GM12878 (cell line): ENCODE data around the gene SEC22C.

Experiments
- BMI1 ChIP-seq: fragments of 450-650 bp; IDR thresholded peaks from 2 replicates; pipeline ENCODE4 v1.6.1; 2016; ENCODE audit warnings: mild to moderate bottlenecking, moderate library complexity, borderline replicate concordance
- CHD2 ChIP-seq: IDR thresholded peaks from 2 replicates; pipeline ENCODE4 v1.6.1; 2011; ENCODE audit warnings: low read depth, low read length, improper control_type of control experiment, borderline replicate concordance
- EP300 ChIP-seq, 2 experiments: fragments of 150-350 bp in 1 of 2; IDR thresholded peaks; 2 replicates each; pipeline ENCODE4 v1.6.1; 2011 to 2012; ENCODE audit warnings: low read depth in 2 of 2, low read length in 2 of 2, borderline replicate concordance in 1 of 2, improper control_type of control experiment in 1 of 2, inconsistent platforms in 1 of 2; ENCODE audit not compliant: control insufficient read depth in 1 of 2
- FOXM1 ChIP-seq: IDR thresholded peaks from 2 replicates; pipeline ENCODE4 v1.6.1; 2012; ENCODE audit warnings: low read depth, mild to moderate bottlenecking, inconsistent platforms, low read length, moderate library complexity
- HSF1 ChIP-seq: fragments of 150-350 bp; IDR thresholded peaks from 2 replicates; pipeline ENCODE4 v1.6.1; 2014; ENCODE audit warnings: mild to moderate bottlenecking, low read depth, low read length
- JUND ChIP-seq: IDR thresholded peaks from 2 replicates; pipeline ENCODE4 v1.6.1; 2012; ENCODE audit warnings: low read depth, mild to moderate bottlenecking, low read length, improper control_type of control experiment, moderate library complexity
- POLR2AphosphoS5 ChIP-seq: IDR thresholded peaks from 2 replicates; pipeline ENCODE4 v1.6.1; 2011; ENCODE audit warnings: mild to moderate bottlenecking, low read length, inconsistent platforms
- SMAD5 ChIP-seq: IDR thresholded peaks from 2 replicates; pipeline ENCODE4 v1.6.1; 2016; ENCODE audit warnings: antibody characterized with exemption, low read depth
- ZNF274 ChIP-seq: IDR thresholded peaks from one replicate; pipeline ENCODE4 v1.8.0; 2011; ENCODE audit not compliant: insufficient read length, insufficient read depth
- TF ChIP-seq, protein P1 (sequence below): IDR thresholded peaks from 2 replicates; pipeline ENCODE4 v1.6.1; 2012; ENCODE audit warnings: low read length, inconsistent platforms
- TF ChIP-seq, protein P2 (sequence below), 3 experiments: IDR thresholded peaks in 2 of 3; conservative IDR thresholded peaks in 1 of 3; 2 replicates each; pipeline ENCODE4 v1.5.1; 2011; ENCODE audit warnings: low read depth in 3 of 3, low read length in 3 of 3, mild to moderate bottlenecking in 3 of 3, control low read depth in 2 of 3, moderate library complexity in 2 of 3, inconsistent platforms in 1 of 3, mixed read lengths in 1 of 3; ENCODE audit not compliant: control insufficient read depth in 2 of 3, insufficient read depth in 1 of 3; ENCODE audit errors: extremely low read depth in 1 of 3
- TF ChIP-seq, protein P3 (sequence below): fragments of 450-650 bp; IDR thresholded peaks from 2 replicates; pipeline ENCODE4 v1.6.1; 2017; ENCODE audit warnings: mild to moderate bottlenecking

- TF ChIP-seq, protein P1, sequence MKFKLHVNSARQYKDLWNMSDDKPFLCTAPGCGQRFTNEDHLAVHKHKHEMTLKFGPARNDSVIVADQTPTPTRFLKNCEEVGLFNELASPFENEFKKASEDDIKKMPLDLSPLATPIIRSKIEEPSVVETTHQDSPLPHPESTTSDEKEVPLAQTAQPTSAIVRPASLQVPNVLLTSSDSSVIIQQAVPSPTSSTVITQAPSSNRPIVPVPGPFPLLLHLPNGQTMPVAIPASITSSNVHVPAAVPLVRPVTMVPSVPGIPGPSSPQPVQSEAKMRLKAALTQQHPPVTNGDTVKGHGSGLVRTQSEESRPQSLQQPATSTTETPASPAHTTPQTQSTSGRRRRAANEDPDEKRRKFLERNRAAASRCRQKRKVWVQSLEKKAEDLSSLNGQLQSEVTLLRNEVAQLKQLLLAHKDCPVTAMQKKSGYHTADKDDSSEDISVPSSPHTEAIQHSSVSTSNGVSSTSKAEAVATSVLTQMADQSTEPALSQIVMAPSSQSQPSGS = no peak
- TF ChIP-seq, protein P2, sequence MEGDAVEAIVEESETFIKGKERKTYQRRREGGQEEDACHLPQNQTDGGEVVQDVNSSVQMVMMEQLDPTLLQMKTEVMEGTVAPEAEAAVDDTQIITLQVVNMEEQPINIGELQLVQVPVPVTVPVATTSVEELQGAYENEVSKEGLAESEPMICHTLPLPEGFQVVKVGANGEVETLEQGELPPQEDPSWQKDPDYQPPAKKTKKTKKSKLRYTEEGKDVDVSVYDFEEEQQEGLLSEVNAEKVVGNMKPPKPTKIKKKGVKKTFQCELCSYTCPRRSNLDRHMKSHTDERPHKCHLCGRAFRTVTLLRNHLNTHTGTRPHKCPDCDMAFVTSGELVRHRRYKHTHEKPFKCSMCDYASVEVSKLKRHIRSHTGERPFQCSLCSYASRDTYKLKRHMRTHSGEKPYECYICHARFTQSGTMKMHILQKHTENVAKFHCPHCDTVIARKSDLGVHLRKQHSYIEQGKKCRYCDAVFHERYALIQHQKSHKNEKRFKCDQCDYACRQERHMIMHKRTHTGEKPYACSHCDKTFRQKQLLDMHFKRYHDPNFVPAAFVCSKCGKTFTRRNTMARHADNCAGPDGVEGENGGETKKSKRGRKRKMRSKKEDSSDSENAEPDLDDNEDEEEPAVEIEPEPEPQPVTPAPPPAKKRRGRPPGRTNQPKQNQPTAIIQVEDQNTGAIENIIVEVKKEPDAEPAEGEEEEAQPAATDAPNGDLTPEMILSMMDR (IDR thresholded peaks at IDR 0.05 in 2 of 3, conservative IDR thresholded peaks at IDR 0.05 in 1 of 3; ENCODE audit: control insufficient read depth in 2 of 3, extremely low read depth in 1 of 3, insufficient read depth in 1 of 3, low read depth in 3 of 3, low read length in 3 of 3) = peak; percentile 65 to 88 (median 79)
- TF ChIP-seq JUND (no peak), BMI1 (no peak), ZNF274 (no peak), EP300 (IDR thresholded peaks at IDR 0.05; ENCODE audit: borderline replicate concordance in 1 of 2, control insufficient read depth in 1 of 2, low read depth in 2 of 2, low read length in 2 of 2) (no peak), POLR2AphosphoS5 (no peak), SMAD5 (no peak), CHD2 (no peak), FOXM1 (no peak), HSF1 (no peak)
- TF ChIP-seq, protein P3, sequence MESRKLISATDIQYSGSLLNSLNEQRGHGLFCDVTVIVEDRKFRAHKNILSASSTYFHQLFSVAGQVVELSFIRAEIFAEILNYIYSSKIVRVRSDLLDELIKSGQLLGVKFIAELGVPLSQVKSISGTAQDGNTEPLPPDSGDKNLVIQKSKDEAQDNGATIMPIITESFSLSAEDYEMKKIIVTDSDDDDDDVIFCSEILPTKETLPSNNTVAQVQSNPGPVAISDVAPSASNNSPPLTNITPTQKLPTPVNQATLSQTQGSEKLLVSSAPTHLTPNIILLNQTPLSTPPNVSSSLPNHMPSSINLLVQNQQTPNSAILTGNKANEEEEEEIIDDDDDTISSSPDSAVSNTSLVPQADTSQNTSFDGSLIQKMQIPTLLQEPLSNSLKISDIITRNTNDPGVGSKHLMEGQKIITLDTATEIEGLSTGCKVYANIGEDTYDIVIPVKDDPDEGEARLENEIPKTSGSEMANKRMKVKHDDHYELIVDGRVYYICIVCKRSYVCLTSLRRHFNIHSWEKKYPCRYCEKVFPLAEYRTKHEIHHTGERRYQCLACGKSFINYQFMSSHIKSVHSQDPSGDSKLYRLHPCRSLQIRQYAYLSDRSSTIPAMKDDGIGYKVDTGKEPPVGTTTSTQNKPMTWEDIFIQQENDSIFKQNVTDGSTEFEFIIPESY = no peak
Measured at GRCh38 chr3:42539871-42540714, 41.7 kb downstream of the SEC22C start.
